SK-N-SH (cell line): ENCODE measurements around the gene TAS2R42. TPM values are rescaled to one million over a fixed set of nuclear protein-coding genes. Genes with fewer than 3 reads are reported as not detected.

Experiments
- CTCF ChIA-PET: fragments of 300-600, 350-600 bp; formaldehyde crosslinking; extraction: SDS; loops from one replicate; lab custom pipeline; 2021; lab: Yijun Ruan, JAX
- POLR2A ChIA-PET: fragments of 350-600 bp; sonication (Branson Sonifier 250); formaldehyde crosslinking; extraction: SDS; loops from one replicate; lab custom pipeline; 2020; ENCODE audit warnings: antibody characterized with exemption, inconsistent platforms; lab: Yijun Ruan, JAX
- DNase-seq: peaks from one replicate; pipeline ENCODE4 v3.0.0; 2012
- H2AFZ ChIP-seq: fragments of 200-600 bp; sonication (generic); 2 replicates; pipeline ENCODE4 v1.8.1; 2016; ENCODE audit warnings: antibody characterized with exemption, mild to moderate bottlenecking, low read depth
- H3F3A ChIP-seq: fragments of 200-600 bp; sonication (generic); replicated peaks from 2 replicates; pipeline ENCODE3; 2016; ENCODE audit warnings: antibody characterized with exemption, mild to moderate bottlenecking; ENCODE audit not compliant: insufficient read depth
- H3K27ac ChIP-seq, 2 experiments: fragments of 200-500 bp in 1 of 2; fragments of 200-600 bp in 1 of 2; sonication (Bioruptor generic) in 1 of 2; sonication (generic), shearing (Covaris generic) in 1 of 2; 2 replicates each; pipeline versions ENCODE4 v1.5.1 to v1.6.1; 2014 to 2016; ENCODE audit warnings: low read depth in 2 of 2, inconsistent platforms in 1 of 2, low read length in 1 of 2, mild to moderate bottlenecking in 1 of 2, mixed read lengths in 1 of 2
- H3K27me3 ChIP-seq: fragments of 200-600 bp; sonication (generic), shearing (Covaris generic); 2 replicates; pipeline ENCODE4 v1.6.1; 2016; ENCODE audit warnings: mixed run types; ENCODE audit not compliant: insufficient read depth
- H3K36me3 ChIP-seq, 2 experiments: fragments of 200-500 bp in 1 of 2; fragments of 200-600 bp in 1 of 2; sonication (Bioruptor generic) in 1 of 2; sonication (generic) in 1 of 2; replicated peaks in 1 of 2; 2 replicates each; pipeline versions ENCODE3 to v1.5.1; 2014 to 2016; ENCODE audit warnings: low read length in 1 of 2, mild to moderate bottlenecking in 1 of 2; ENCODE audit not compliant: insufficient read depth in 2 of 2, control insufficient read depth in 1 of 2
- H3K4me1 ChIP-seq, 2 experiments: fragments of 200-500 bp in 1 of 2; fragments of 200-600 bp in 1 of 2; sonication (Bioruptor generic) in 1 of 2; sonication (generic), shearing (Covaris generic) in 1 of 2; 2 replicates each; pipeline versions ENCODE4 v1.5.1 to v1.6.1; 2014 to 2016; ENCODE audit warnings: low read depth in 1 of 2, low read length in 1 of 2, mixed run types in 1 of 2; ENCODE audit not compliant: insufficient read depth in 2 of 2, control insufficient read depth in 1 of 2
- H3K4me2 ChIP-seq: fragments of 200-600 bp; sonication (generic), shearing (Covaris generic); 2 replicates; pipeline ENCODE4 v1.6.1; 2017; ENCODE audit warnings: mixed run types
- H3K4me3 ChIP-seq, 2 experiments: fragments of 200-500 bp in 1 of 2; fragments of 200-600 bp in 1 of 2; sonication (Bioruptor generic) in 1 of 2; sonication (generic), shearing (Covaris generic) in 1 of 2; 2 replicates each; pipeline versions ENCODE4 v1.5.1 to v1.8.1; 2014 to 2016; ENCODE audit warnings: low read depth in 2 of 2, inconsistent platforms in 1 of 2, low read length in 1 of 2, mild to moderate bottlenecking in 1 of 2, mixed read lengths in 1 of 2, moderate library complexity in 1 of 2
- H3K79me2 ChIP-seq: fragments of 200-600 bp; sonication (generic); 2 replicates; pipeline ENCODE4 v1.8.1; 2017; ENCODE audit warnings: mild to moderate bottlenecking; ENCODE audit not compliant: insufficient read depth
- H3K9ac ChIP-seq: fragments of 200-600 bp; sonication (generic); 2 replicates; pipeline ENCODE4 v1.6.1; 2017; ENCODE audit warnings: mixed run types
- H3K9me2 ChIP-seq: fragments of 200-600 bp; sonication (generic); 2 replicates; pipeline ENCODE4 v1.6.1; 2017; ENCODE audit warnings: mixed run types
- H3K9me3 ChIP-seq: fragments of 200-600 bp; sonication (generic); 2 replicates; pipeline ENCODE4 v1.6.1; 2017; ENCODE audit warnings: mixed run types, mild to moderate bottlenecking, moderate library complexity
- H4K20me1 ChIP-seq: fragments of 200-600 bp; sonication (generic); 2 replicates; pipeline ENCODE4 v1.6.1; 2017; ENCODE audit warnings: mild to moderate bottlenecking, mixed run types; ENCODE audit not compliant: insufficient read depth
- ELF1 ChIP-seq: IDR thresholded peaks from 2 replicates; pipeline ENCODE4 v1.4.0; 2012
- EP300 ChIP-seq, 2 experiments: IDR thresholded peaks; 2 replicates each; pipeline versions ENCODE4 v1.4.0 to v1.6.1; 2012; ENCODE audit warnings: borderline replicate concordance in 1 of 2, low read depth in 1 of 2, low read length in 1 of 2
- IRF3 ChIP-seq: fragments of 150-350 bp; IDR thresholded peaks from 2 replicates; pipeline ENCODE4 v1.6.1; 2016; ENCODE audit warnings: mild to moderate bottlenecking, low read depth, low read length
- JUND ChIP-seq: IDR thresholded peaks from 2 replicates; pipeline ENCODE4 v1.4.0; 2012
- MAX ChIP-seq: IDR thresholded peaks from 2 replicates; pipeline ENCODE4 v1.4.0; 2012; ENCODE audit warnings: low read depth
- NFIC ChIP-seq: IDR thresholded peaks from 2 replicates; pipeline ENCODE4 v1.4.0; 2012; ENCODE audit warnings: borderline replicate concordance
- RAD21 ChIP-seq: IDR thresholded peaks from 2 replicates; pipeline ENCODE4 v1.6.1; 2012; ENCODE audit warnings: mild to moderate bottlenecking, low read length
- REST ChIP-seq: IDR thresholded peaks from 2 replicates; pipeline ENCODE4 v1.6.1; 2012; ENCODE audit warnings: mild to moderate bottlenecking, low read depth, low read length, moderate library complexity
- RFX5 ChIP-seq: IDR thresholded peaks from 2 replicates; pipeline ENCODE4 v1.6.1; 2012; ENCODE audit warnings: mild to moderate bottlenecking, improper control_type of control experiment, low read length
- TAF1 ChIP-seq: IDR thresholded peaks from 2 replicates; pipeline ENCODE4 v1.6.1; 2012; ENCODE audit warnings: low read depth, mild to moderate bottlenecking, low read length, moderate library complexity, borderline replicate concordance
- TEAD4 ChIP-seq: IDR thresholded peaks from 2 replicates; pipeline ENCODE4 v1.4.0; 2012; ENCODE audit warnings: mild to moderate bottlenecking, borderline replicate concordance; ENCODE audit not compliant: insufficient read depth
- YY1 ChIP-seq: IDR thresholded peaks from 2 replicates; pipeline ENCODE4 v1.4.0; 2012; ENCODE audit warnings: low read depth, mild to moderate bottlenecking
- ZBTB33 ChIP-seq: IDR thresholded peaks from 2 replicates; pipeline ENCODE4 v1.4.0; 2012; ENCODE audit warnings: low read depth, borderline replicate concordance
- WGBS: methylation state at CpG from one replicate; pipeline ENCODE4 v1.1.6; 2017; ENCODE audit warnings: low lambda C conversion rate; 5-methylcytosine and 5-hydroxymethylcytosine counted together
- polyA plus RNA-seq, 3 experiments: library from polyadenylated mRNA; depleted of rRNA; stranded (reverse); fragments of >200 nt; gene quantifications; 2 replicates each; pipeline ENCODE4 v1.2.3, GENCODE V29; 2012

Gene TAS2R42
- polyA plus RNA-seq, 1 of the 3 experiments (the other 2 are of a cell fraction), result not detected

GRCh38 chr12:11209113-11209512 lies 22.4 kb upstream of the TAS2R42 start:
- Histone ChIP-seq H2AFZ (no peak overlapping the region), H3K4me3 (no peak overlapping the region), H3K4me2 (no peak overlapping the region), H3K9me2 (no peaks in the 10 kb centered on the region), H3K27ac (no peak overlapping the region), H3K79me2 (no peaks in the 10 kb centered on the region), H3K27me3 (no peaks in the 10 kb centered on the region), H3K4me1 (no peaks in the 10 kb centered on the region), H3K9me3 (no peaks in the 10 kb centered on the region), H4K20me1 (no peaks in the 10 kb centered on the region), H3F3A (no peaks in the 10 kb centered on the region), H3K9ac (no peak overlapping the region), H3K36me3 (no peaks in the 10 kb centered on the region)
- 67% methylated on average over 1 of the region's 1 CpG for WGBS
- TF ChIP-seq ZBTB33 (no peak), IRF3 (no peak), JUND (no peak)
- DNase-seq, result no peak
- POLR2A ChIA-PET, result no interaction called here
- CTCF ChIA-PET, result interaction anchor here (0.8 to 3.2 kb wide), 4 partner anchors 9 to 438 kb away, joined by 3 to 19 read pairs (median 4); no protein-coding TSS in a partner anchor

GRCh38 chr12:11204173-11204572 lies 17.4 kb upstream of the TAS2R42 start:
- TF ChIP-seq ELF1 (no peak), EP300 (IDR thresholded peaks at IDR 0.05; ENCODE audit: borderline replicate concordance in 1 of 2, low read depth in 1 of 2, low read length in 1 of 2) (no peak), ZBTB33 (no peak), TEAD4 (no peak), MAX (no peak), NFIC (no peak), REST (no peak), RAD21 (no peak), TAF1 (no peak), RFX5 (no peak), YY1 (no peak), IRF3 (no peak)
- Histone ChIP-seq H3F3A (no peaks in the 10 kb centered on the region), H3K36me3 (no peaks in the 10 kb centered on the region), H3K9me2 (no peaks in the 10 kb centered on the region), H2AFZ (no peak overlapping the region), H3K4me3 (no peak overlapping the region), H3K27me3 (no peaks in the 10 kb centered on the region), H3K27ac (no peak overlapping the region), H3K4me2 (no peak overlapping the region), H3K79me2 (no peaks in the 10 kb centered on the region), H4K20me1 (no peaks in the 10 kb centered on the region), H3K4me1 (no peaks in the 10 kb centered on the region), H3K9ac (no peak overlapping the region), H3K9me3 (no peaks in the 10 kb centered on the region)
- ChIA-PET CTCF (interaction anchor here (0.9 to 1.5 kb wide), 2 partner anchors 433 to 454 kb away, joined by 3 to 5 read pairs; no protein-coding TSS in a partner anchor), POLR2A (no interaction called here)
- DNase-seq, result no peak
- 22% methylated on average over 3 of the region's 3 CpGs for WGBS
